UCSD-AML1 (cell line): ENCODE results near the gene DNM1.
A peak's percentile ranks its signal among the peaks of the same experiment; 100 is the strongest.

Experiments
- DNase-seq: peaks from one replicate; lab custom pipeline; 2025; ENCODE audit not compliant: unreplicated experiment; lab: John Stamatoyannopoulos, UW

Gene DNM1

DNA sequence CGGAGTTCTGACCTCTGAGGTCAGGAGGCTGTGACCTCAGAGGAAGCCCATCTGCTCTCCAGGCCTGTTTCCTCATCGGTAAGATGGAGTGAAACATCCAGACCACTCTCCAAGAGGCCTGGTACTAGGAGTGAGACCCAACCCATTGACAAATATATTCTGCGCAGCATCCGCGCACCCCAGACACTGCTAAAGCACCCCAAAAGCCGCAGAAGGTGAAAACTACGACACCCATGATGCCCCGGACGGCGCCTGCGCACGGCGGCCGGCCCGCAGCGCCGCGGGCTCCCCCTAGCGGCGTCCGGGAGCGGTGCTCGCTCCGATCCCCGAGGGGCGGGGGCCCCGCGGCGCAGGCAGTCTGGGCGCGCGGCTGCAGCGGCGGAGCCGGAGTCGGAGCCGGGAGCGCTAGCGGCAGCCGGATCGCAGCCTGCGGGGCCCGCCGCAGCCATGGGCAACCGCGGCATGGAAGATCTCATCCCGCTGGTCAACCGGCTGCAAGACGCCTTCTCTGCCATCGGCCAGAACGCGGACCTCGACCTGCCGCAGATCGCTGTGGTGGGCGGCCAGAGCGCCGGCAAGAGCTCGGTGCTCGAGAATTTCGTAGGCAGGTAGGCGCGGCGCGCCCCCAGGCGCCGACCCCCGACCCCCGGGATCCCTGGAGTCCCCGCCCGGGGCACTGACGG, at the start of gene DNM1:
Gene DNM1, plus strand, starts transcription at position 356 of the 683 bp plus-strand sequence. Its CDS starts 92 bp downstream, at position 448.
- DNase-seq, result peak; percentile 81

DNA sequence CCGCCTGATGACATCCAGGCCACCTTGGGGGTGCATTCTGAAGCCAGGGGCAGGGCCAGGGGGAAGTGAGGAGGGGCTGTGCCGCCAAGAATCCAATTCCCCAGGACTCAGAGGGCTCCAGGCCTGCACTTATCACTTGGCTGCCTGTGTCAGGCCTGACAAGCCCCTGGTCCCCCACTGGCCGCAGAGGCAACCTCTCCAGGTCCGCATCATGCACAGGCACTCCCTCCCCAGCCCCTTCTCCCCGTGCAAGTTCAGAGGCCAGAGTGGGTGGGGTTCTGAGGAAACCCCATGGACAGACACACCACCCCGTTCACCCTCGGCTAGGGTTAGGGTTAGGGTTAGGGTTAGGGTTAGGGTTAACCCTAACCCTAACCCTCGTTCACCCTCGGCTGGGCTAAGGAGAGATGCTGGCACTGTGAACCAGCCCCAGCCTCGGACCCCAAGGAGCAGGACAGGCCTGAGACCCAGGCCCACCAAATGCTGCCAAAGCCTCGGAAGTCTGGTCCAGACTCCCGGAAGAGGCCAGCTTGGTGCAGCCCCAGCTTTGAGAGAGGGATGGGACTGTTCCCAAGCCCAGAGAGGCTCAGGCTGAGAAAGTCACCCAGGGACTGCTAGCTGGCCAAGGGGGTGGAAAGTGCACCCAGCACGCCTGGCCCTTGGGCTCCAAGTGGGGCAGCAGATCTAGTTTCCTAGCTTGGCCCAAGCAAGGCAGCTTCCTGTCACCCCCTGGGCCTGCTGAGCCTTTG, 49.1 kb upstream of the DNM1 start:
- DNase-seq, result no peak

DNA sequence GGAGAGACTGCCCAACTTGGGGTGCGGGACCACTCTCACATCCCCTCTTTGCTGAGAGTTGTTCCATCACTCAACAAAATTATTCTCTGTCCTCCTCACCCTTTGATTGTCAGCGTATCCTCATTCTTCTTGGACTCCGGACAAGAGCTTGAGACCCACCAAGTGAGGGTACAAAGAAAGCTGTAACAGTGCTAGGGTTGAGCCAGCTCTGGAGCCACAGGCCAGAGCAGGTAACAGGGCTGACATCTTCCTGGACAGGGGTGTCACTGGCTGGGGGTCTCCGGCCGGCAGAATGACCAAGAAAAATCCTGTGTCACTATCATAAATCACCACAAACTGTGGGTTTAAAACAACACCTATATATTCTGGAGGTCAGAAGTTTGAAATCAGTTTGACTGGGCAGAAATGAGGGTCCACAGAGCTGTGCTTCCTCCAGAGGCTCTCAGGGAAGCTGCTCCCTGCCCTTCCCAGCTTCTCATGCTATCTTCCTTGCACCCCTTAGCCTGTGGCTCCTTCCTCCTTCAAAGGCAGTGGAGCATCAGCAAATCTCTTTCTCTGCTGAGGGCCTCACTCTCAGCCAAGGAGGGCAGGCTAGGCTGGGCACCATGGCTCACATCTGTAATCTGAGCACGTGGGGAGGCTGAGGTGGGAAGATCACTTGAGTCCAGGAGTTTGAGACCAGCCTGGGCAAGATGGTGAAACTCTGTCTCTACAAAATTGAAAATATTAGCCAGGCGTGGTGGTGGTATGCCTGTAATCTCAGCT, 47.3 kb upstream of the DNM1 start:
- no peak for DNase-seq

DNA sequence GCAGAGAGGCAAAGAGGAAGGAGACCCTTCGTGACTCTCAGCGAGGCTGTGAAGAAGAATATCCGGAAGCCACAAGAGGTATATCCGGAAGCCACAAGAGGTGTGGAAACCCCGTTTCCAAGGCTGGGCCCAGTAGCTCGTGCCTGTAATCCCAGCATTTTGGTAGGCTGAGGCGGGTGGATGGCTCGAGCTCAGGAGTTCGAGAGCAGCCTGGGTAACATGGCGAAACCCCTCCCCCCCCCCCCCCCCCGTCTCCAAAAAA, 43.7 kb upstream of the DNM1 start:
- DNase-seq, result peak; percentile 75

DNA sequence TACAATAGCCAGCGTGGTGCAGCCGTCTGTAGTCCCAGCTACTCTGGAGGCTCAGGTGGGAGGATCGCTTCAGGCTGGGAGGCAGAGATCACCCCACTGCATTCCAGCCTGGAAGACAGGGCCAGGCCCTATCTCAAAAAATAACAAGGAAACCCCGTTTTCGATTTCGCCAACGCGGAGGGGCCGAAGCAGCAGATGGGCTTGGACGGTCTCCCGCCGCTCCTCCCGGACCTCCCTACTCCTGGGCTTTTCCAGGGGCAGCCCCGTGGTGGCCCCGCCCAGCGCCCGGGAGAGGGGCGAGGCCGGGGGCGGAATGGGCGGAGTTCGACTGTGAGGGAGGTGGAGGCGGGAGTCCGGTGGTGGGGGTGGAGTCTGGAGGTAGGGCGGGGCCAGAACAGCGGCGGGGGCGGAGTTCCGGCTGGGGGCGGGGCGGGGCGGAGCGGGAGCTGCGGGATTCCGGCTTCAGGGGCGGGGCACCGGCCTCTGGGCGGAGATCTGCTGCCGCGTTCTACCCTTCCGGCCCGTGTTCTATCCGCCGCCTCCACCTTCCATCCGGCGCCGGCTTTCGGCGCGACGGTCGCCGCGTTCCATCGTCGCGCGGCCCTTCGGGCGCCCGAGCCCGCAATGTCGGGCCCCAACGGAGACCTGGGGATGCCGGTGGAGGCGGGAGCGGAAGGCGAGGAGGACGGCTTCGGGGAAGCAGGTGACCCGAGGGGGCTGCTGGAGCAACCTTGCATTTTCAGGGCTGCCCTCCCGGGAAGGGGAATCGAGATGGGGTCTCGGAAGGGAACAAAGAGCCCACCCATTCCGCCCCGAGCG, 43.2 kb upstream of the DNM1 start, which contains the start of gene BBLN:
Gene BBLN, plus strand, starts transcription at position 482 of the 819 bp plus-strand sequence. Its CDS starts 143 bp downstream, at position 625.
- DNase-seq, result peak; percentile 94

DNA sequence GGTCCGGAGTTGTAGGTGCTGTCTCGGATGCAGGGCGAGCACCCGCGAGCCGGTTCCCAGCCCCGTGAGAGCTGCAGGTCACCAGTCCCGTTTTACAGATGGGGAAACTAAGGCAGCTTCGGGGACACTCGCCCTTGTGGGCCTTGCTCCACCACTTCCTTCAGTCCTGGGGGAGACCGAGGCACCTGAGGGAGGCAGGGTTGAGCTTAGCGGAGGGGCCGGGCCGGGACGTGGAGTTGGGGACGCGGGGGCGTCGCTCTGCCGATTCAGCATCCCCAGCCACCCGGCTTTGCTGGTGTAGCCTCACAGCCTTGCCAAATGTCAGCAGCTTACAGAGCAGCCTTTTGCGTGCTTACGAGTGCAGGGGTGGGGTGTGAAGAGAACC, 42.6 kb upstream of the DNM1 start:
- DNase-seq, result no peak

DNA sequence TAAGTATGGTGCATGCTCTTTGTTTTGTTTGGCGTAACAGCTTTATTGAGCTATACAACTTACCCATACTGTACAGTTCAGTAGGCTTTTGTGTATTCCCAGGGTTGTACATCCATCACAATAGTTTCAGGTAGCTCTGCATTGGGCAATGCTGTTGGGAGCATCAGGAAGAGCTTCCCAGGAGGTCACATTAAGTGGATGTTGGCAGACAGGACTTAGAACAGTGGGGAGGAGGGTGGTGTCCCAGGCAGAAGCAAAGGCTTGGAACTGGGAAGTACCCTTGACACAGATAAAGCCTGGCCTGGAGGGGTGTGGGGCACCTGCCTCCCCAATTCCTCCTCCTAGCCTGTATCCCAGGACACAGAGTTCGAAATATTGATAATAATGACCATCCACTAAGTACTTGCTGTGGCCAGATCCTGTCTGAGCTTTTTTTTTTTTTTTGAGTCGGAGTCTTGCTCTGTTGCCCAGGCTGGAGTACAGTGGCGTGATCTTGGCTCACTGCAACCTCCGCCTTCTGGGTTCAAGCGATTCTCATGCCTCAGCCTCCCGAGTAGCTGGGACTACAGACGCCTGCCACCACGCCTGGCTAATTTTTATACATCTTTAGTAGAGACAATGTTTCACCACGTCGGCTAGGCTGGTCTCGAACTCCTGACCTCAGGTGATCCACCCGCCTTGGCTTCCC, 41.8 kb upstream of the DNM1 start:
- no peak for DNase-seq

DNA sequence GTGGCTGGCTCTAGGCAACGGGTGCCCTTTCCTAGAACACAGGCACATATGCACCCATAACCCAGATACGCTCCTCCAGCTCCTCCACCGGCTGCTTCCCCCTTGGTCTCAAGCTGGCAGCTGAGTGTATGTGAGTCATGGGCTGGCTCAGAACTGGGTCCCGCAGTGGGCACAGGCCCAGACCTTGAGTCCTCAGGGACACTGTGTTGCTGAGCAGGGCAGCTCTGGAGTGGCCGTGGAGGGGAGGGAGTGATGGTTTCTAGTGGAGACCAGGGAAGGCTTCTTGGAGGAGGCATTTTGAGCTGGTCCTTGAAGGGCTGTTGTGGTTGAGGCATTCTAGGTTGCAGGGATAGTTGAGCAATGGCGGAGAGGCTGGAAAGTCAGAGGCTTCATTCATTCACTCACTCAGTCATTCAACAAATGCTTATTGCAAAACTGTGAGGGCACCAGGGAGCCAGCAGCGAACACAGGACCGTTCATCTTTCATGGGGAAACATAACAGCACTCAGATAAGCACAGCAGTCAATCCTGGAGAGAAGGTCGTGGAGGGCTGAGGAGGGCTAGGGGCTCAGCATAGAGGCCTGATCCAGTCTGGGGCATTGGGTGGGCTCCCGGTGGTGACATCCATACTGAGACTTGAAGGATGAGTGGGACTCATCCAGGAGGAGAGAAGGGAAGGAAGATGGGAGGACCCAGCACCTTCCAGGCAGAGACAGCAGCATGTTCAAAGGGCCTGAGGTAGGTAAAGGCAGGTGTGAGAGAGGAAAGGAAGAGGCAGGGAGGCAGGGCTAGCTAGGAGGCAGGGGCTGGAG, 40.8 kb upstream of the DNM1 start:
- DNase-seq, result no peak

DNA sequence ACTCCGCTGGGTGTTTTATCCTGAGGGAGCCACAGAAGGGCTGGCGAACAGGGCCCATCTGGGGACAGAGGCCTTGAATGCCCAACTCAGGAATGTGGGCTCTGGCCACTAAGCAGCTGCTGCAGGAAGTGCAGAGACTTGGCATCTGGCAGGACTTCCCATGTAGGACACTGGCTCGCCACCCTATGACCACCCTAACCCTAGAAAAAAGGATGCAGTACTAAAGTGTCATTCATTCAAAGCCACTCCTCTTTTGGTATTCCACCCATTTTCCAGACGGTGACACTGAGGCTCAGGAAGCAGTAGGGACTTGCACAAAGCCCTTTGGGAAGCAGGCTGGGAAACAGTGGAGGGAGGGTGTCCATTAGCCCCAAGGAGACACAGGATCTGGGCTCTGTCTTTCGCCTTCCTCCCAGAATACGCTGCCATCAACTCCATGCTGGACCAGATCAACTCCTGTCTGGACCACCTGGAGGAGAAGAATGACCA, 40.1 kb upstream of the DNM1 start:
- DNase-seq, result no peak

DNA sequence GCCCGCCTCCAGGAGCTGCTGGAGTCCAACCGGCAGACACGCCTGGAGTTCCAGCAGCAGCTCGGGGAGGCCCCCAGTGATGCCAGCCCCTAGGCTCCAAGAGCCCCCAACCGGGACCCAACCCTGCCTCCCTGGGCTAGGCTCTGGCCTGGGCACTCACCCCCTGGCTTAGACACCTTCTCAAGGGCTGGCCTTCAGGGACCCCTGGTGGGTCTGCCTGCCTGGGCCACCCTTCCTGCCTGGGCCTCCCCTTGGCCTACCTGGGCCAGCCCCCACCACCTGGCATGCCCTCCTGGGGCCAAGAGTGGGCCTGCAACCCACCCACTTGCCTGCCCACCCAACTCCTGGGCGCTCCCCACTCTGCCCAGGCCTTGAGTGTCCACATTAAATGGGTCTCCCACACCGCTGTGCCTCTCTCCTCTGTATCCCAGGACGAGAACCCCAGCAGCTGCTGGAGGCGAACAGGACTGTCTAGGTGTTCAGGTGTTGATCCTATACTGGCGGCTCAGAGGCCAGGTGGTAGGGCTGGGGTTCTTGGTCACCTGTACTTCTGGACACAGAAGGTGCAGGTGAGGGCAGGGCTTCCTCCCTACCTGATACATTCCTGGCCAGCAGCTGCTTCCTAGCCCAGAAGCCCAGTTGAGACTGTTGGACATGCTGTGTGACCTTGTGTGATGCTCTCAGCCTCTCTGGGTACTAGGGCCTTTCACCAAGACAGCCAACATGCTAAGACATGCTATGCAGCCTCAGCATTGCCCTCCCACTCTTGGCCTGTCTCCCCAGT, 39.5 kb upstream of the DNM1 start:
- no peak for DNase-seq

DNA sequence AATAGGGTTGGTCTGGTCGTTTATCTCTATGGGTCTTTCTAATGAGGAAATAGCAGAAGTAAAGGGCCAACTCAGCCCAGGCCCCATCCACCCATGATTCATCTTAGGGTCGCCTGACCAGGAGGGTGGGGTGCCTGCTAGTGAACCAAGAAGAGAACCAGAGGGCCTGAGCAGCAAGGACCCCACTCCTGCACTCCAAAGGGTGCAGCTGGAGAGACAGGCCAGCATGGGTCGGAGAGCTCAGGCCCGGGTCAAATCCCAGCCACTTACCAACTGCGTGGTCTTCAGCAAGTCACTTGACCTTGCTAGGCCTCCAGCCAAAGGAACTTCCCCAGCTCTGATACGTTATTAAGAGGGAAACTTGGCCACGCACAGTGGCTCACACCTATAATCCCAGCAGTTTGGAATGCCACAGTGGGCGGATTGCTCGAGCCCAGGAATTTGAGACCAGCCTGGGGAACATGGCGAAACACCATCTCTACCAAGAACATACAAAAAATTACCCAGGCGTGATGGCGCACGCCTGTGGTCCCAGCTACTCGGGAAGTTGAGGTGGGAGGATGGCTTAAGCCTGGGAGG, 38.8 kb upstream of the DNM1 start:
- no peak for DNase-seq

DNA sequence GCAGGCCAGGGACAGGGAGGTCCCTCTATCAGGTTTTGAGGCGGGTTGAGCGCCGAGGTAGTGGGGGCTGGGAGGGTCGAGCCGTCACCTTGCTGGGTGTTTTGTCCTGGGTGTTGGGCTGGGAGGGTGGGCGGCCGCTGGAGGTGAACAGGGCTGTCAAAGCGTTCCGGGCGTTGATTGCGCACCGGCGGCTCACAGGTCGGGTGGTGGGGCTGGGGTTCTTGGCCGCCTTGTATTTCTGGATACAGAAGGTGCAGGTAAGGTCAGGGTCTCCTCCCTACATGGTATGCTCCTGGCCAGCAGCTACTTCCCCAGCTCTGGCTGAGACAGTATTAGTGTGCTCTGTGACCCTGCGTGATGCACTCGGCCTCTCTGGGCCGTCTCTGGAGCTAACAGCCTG, 37.0 kb upstream of the DNM1 start:
- DNase-seq, result no peak

DNA sequence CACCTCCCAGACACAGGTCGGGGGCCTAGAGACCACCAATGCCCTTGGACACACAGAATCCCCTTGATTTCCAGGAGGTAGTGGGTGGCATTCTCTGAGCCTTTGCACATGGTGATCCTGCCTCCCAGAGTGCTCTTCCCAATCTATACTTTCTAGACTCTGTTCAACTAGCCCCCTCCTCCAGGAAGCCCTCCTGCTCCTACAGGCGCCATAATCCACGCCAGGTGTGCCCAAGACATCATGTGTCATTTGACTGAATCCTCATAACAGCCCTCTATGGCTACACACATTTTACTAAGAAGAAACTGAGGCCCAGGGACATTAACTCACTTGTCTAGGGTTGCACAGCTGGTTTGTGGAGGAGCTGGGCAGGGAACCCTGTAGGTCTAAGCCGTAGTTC, 36.0 kb upstream of the DNM1 start:
- DNase-seq, result no peak

DNA sequence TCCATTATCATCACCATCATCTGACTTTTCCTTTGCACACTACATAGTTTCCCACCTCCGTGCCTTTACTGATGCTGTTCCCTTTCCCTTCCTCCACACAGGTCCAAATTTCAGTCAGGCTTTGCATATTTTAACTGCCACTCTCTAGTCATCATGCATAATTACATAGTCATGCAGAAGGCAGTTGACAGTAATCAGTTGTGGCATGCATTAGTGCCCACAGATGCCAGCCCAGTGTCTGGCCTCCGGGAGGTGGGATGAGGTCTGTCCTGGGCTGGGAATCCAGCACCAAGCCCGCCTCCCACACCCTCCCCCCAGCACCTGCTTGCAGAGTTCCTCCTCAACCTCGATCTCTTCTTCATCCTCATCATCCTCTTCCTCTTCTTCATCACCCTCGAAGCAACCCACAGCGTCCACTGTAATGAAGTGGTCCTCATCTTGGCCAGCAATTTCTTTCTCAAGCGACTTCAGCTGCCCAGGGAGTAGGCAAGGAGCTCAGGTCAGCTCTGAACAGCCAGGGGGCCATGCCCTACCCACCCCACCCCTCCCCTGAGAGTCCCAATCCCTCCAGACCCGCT, 34.4 kb upstream of the DNM1 start:
- no peak for DNase-seq

DNA sequence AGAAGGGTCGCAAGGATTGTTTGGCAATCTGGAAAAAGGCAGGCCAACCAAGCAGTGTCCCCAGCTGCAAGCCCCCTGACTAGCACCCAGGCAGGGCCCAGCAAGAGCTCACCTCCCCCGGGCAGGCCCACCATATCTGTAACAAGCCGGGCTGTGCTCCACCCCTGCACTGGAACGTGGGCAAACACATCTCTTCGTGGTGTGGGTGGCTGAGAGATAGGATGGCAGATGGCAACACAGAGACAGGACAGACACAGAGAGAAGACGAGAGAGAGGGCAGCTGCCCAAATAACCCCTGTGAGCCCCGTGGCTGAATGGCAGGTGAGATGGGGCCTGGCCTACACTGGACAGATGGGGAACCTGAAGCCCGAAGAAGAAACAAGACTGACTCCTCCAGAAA, 33.7 kb upstream of the DNM1 start:
- no peak for DNase-seq

DNA sequence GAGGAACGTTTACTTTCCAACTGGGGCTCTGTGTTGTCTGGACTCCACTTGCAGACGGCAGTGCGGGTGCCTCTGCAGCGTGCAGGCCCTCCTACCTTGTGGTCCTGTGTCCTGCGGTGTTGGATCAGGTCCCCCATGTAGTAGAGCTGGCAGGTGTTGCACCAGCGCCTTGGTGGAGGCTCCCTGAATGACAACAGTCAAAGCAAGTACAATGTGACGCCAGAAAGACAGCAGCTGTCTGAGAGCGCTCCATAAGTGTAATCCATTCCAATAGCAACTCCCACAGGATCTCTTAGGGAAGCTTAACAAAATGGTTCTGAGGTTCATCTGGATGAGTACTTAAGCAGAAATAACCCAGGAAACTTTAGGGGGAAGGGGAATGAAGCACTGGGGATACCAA, 33.3 kb upstream of the DNM1 start:
- no peak for DNase-seq

DNA sequence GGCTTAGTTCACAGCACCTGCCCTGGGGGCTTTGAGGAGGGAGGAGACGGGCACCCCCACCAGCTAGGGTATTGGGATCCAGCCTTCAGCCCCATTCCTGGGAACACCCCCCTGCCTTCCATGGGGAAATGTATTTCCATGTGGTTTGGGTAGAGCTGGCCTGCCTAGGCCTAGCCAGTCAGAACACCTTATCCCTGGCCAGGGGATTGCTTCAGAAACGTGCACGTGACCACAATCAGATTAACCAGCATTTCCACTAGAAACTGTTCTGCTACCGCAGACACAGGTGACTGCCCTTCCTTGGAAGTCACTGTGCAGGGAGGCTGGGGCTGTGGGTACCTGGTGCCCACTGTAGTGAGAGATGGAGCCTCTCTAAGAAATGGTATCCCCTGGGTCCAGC, 29.1 kb upstream of the DNM1 start:
- no peak for DNase-seq

DNA sequence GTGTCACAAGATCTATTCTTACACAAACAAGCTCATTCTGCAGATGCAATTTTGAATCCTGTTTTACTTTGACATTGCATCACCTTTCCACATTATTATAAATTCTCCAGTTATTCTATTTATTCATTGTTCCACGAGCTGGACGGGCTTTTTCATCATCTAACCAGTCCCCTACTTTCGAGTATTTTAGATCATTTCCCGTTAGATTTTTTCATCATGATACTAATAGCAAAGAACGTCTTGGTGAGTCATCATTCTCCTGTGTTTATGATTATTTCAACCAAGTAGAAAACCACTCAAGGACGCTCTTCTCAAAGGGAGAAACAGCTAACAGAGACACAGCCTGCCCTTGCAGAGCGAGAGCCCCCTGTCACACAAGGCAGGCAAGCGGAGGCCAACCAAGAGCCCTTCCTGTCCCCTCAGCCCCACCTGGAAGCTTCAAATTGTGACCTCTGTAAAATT, 28.0 kb upstream of the DNM1 start:
- no peak for DNase-seq
